ENCODE results near the gene KLHL21.
"Not testable (repeated sequence)": the region's sequence is repeated elsewhere in the genome, so short reads cannot be mapped to it uniquely, and the experiment has no call there.

The KLHL21 gene

DNA sequence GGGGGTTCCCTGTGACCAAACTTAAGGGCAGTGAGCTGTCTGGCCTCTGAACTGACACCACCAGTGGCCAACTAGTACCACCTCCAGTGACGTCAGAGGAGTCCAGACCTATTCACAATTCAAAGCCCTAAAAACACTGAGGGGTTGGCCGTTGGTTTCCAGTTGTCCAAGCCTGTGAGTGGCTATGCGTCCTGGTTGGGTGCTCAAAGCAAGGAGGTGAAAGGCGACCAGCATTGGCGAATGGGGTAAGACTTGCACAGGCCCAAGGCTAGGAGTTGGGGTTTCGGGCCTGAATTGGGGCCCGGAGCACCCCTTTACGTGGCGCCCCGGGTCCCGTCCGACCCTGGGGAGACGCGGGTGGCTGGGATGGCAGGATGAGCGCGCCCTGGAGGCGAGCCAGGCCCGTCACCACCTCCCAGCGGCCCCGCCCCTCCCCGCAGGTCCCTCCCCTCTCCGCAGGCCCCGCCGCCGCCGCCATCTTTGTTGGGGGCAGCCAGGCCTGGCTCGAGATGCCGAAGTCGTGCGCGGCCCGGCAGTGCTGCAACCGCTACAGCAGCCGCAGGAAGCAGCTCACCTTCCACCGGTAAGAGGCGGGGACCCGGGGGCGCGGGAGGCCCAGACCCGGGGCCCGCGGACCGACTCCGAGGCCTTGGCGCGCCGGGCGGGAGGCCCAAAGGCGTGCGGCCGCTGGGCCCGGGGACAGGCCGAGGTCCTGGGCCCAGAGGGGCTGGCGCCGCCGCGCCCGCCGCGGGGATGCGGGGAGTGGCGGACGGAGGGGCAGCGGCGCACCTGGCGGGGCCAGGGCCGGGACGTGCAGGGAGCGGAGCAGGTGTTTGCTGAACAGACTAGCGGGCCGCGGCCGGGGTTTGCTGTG, 22.3 kb upstream of the KLHL21 start, which contains the start of gene THAP3:
TSS of gene THAP3 (plus strand) at position 159 of the 874 bp plus-strand sequence. CDS start at position 510, 351 bp downstream.
- DNase-seq (ENCODE audit: low spot score), result peak; percentile 89

DNA sequence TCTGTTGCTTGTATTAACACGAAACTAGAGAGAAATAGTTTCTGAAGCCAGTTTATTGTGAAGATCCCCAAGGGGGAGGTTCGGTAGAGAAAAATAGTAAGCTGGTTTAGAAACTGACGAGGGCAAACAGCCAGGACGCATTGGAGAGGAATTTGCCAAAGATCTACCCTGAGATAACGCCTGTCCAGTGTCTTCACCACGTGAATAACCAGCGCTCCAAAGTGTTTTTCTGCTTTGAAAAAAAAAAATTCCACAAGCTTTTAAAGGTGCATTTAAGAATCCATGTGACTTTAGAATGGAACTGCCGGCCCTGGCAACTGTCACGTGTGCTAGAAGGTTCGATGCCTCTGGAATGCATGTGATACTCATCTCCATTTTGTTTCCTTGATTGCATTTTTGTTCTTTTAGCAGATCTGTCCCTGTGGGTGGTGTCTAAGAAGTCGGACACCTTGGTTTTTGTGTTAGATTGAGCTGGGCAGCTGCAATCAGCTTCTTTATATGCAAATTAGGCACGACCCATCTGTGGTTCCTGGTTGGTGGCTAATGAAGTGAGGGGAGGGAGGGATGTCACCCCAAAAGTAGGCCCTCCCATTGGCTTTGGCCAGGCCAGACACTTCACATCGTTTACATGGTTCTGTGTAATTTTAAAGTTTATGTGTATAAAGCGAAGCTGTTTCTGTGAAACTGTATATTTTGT, 20.7 kb upstream of the KLHL21 start:
- DNase-seq (ENCODE audit: low spot score), result no peak

DNA sequence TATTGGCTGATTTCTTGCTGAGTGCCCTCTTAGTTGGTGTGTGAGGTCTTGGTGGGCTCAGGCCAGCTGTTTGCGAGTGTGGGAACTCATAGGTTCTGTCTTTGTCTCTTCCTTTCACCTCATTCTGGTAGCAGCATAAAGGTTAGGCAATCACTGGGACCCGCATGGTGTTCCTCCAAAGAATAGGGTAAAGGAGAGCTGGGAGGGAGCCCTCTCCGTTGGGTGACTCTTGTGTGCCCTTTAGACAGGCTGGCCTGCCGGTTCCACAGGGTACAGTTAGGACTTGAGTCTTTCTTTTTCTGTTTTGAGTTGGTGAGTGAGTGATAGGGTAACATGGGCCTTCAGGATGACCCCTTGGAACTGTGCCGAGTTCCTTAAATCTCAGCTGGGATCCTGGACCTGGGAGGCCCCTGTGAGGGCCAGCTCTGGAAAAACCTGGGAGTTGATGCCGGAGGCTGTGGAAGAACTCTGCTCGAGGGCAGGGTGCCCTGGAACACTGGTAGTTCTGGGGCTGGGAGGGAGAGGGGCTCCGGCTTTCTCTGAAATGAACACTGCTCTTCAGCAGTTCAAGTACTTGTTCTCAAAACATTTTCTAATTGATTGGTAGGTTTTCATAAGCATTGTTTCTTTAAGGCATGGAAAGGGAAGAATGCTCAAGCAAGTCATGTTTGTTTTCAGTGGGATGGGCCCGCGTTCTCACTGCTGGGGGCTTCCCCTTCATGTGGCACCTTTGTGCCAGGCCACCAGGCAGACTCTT, 19.9 kb upstream of the KLHL21 start:
- DNase-seq (ENCODE audit: low spot score), result no peak

DNA sequence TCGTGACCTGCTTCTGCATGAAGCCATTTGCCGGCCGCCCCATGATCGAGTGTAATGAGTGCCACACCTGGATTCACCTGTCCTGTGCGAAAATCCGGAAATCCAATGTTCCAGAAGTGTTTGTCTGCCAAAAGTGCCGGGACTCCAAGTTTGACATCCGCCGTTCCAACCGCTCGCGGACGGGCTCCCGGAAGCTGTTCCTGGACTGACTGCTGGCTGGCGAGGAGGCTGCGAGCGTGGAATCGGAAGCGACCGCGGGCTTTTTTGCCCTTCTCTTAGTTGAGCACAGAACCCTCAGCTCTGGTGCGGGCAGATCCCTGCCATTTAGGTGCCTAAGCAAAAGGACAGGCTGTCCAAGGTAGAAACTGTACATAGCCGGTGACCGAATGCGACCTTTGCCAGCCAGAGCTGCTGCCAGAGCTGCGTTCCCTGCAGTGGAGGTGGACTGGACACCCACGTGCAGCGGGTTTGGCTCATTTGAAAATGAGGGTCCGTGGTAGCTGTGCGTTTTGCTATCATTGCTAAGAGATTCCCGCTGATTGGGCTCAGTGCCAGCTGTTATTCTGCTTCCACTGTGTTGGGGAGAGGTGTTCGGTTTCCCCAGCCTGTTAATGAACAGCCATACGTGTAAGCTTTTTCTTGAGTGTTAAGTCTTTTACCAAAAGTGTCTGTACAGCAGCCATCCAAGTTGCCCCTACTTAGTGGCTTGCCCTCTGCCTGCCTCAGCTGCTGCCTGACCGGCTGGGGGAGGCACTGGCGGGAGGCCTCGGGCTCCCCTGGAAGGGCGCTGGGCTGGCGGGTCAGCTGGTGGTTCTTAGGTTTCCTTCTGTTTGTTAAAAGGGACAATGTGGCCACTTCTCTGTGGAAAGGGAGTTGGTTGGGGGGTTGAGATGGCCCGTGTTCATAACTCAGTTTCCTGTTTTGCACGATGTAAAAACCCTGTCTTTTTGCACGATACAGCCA, 19.0 kb upstream of the KLHL21 start:
- DNase-seq (ENCODE audit: low spot score), result no peak

DNA sequence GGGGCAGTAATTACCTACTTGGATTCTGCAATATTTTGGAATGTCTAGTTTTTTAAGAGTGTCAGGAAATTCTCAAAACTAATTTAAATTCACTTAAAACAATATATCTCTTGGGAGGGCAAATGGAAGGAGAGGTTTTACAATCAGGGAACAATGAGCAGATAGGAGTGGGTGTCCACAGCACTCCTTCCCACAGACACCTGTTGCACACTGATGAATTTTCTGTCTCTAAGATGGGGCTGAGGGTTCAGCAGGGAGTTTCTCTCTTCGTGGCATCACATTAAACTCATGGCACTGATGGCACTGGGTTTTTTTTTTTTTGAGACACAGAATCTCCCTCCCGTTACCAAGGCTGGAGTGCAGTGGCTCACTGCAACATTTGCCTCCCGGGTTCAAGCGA, 16.4 kb upstream of the KLHL21 start:
- DNase-seq (ENCODE audit: low spot score), result no peak

DNA sequence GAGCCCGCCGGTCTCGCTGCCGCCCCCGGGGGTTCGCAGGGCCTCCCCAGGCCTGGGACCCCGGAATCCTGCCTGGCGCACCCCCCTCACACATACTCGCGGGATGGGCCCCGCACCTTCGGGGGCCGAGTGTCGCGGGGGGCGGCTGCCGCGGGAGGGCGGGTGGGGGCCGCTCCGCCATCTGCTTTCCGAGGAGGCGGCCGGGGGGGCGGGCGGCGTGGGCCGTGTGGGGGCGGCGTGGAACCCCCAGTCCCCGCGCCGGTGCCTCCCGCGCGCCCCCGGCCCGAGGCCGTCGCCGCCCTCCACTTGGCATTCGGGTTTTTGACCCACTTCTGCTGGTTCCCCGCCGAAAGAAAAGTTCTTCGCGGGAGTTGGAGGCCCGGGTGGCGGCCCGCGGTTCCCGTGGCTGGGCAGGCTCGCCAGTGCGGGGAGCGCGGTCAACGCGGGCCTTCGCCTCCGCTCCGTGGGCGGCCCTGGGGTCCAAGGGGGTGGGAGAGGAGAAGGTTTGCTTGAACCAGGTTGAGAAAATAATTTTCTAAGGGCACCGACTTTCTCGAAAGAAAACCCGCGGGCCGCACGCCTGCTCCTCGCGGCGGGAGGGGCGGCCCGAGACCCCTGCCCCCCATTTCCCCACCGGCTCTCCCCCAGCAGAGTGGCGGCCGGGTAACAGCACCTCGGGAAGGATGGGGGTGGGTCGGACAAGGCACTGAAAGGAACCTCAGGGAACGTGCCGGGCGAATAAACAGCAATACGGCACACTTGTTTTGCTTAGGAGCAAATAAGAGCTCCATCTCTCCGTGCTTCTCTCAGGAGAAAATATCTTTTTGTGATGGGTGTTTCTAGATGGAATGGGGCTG, 12.5 kb upstream of the KLHL21 start:
- DNase-seq (ENCODE audit: low spot score), result no peak

DNA sequence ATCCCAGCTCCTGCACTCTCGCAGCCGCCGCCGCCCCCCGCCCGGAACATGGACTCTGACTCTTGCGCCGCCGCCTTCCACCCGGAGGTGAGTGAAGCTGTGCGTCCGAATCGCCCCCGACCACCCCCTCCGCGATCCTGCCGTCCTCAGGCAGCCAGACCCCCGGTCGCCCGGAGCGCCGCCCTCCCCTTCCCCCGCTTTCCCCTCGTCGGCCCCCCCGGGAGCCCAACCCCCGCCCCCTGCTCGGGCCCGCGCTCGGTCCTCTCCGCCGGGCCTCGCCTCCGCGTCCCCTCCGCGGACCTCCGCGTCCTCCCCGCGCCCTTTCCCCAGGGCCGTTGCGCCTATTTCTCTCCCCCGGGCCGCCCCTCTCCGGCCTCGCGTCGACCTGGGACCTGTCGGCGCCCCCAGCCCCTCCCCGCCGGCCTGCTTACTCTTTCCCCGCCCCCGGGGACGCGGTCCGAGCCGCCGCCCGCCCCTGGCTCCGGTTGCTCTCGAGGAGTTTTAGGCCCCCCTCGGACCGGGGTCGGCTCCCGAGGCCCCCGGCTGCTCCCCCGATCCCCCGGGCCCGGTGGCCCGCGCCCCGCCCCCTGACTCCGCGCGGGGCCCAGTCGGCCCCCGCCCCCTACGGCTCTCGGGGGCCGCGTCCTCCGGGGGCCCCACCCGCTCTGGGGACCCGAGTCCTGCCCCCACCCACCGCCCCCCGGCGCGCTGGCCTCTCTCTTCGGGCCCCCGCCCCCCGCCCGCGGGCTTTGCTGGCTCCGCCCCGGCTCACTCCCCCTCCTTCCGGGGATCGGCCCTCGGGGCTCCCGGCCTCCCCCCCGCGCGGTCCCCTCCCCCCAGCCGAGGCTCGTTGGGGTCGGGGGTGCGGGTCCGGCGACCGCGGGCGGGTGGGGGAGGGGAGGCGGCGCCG, 11.6 kb upstream of the KLHL21 start:
- no peak for DNase-seq (ENCODE audit: low spot score)

DNA sequence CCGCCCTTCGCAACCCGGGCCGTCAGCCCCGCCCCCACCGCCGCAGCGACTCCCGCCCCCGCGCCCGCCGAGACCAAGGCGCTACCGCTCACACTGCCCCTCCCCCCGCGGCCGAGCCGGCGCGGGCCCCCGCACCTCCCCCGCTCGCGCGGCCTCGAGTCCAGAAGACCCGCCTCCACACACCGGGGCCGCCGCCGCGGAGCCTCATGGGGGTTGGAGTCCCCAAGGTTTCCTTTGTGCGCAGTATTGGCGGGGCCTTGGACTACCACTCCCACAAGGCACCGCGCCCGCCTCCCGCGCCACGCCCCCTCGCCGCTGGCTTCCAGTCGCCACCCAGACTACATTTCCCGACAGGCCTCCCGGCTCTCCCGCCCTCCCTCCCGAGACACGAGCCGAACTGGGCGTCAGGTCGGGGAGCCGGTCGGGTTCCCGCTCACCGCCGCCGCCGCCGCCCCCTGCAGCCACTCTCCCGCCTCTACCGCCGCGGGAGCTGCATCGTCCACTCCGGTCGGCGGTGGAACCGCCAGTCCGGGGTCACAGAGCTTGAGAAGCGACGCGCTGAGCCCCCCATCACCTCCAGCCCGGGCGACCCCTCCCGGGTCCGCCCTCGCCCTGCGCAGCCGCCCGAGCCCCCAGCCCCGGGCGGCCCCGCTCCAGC, 10.8 kb upstream of the KLHL21 start, which contains the start of gene PHF13:
TSS of gene PHF13 (plus strand) at position 371 of the 658 bp plus-strand sequence. CDS start 336 bp downstream, outside the sequence.
- peak; percentile 99 for DNase-seq (ENCODE audit: low spot score)

DNA sequence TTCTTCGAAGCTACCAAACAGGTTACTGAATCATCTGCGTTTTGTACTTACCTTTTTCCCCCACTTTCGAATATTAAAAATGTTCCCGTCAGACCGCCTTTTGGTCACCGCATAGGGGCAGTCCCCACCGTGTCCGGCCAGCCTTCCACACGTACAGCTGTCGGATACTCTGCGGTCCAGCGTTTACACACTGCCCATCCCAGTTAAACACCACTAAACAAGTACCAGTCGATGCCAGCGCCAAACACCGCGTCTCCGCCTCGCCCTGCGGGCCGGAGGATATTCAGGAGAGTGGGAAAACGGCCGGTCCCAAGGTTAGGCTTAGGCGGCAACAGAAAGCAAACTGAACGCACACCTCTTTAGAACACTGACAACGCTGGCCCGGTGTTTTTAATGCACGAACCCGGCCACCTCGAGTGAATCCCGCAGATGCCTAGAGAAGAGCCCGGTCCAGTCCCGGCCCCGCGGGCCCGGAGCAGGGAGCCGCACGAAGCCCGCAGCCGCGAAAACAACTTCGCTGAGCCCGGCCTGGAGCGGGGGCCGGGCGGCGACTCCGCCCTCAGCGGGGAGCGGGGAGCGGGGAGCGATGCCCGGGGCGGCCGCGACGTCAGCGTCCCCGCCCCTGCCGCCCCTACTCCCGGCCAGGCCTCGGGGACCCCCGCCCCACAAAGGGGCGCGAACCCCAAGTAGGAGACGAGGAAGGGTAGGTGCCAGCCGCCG, 10.1 kb upstream of the KLHL21 start:
- peak; percentile 59 for DNase-seq (ENCODE audit: low spot score)

DNA sequence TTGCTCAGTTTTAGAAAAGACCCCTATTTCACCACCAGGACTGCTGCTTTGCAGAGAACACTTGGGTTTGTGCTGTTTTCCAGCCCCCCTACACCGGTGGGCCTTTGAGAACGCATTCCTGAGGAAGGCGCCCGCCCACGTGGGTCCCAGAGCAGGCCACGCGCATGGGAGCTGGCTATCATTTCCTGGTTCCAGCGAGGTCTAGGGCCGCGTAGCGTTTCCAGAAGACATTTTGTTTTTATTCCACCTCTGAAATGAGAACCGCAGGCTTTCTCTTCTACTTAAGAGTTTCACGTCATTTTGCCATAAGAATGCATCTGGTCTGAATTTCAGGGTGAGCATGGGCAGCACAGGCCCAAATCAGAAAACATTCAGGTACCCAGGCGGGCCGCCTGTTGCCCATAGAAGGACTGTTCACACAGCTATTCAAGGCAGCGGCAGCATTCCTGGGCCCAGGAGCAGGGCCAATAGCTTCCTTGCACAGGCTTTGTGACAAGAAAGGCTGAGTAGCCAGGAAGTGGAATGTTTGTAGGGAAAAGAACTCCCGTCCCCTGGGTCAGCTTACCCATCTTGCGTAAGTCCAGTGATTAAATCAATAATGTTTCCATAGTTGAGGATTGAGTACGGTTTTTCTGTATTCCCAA, 1.4 kb upstream of the KLHL21 start:
- DNase-seq (ENCODE audit: low spot score), result peak; percentile 74

DNA sequence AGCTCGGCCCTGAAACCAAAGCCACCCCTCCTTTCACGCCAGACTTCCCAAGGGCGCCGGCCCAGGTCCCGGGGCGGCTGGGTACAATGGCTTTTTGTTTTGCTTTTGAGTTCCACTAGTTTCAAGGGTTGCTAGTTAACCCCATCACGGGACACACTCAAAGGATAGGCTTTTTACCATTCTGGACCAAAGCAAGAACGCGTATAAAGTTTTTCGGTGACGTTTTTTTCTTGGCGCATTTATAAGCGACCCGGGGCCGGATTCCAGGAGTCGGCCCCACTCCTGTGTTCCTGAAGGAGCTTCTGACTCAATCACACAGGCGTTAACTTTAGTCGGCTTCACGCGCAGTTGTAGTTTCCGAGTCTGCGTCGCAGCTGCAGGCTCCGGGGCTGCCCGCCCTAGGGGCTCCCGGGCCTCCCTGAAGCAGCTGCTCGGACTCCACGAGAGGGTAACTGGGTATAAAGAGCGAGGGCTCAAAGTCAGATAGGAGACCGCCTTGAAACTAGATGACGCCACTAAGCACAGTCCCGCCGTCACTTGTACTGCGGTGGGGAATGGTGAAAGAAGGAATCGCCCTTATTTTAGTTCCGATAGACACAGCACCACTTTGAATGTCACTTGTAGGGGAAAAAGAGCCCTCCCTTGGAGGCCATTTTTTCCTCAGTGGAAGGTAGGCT, 707 bp upstream of the KLHL21 start:
- peak; percentile 75 for DNase-seq (ENCODE audit: low spot score)

DNA sequence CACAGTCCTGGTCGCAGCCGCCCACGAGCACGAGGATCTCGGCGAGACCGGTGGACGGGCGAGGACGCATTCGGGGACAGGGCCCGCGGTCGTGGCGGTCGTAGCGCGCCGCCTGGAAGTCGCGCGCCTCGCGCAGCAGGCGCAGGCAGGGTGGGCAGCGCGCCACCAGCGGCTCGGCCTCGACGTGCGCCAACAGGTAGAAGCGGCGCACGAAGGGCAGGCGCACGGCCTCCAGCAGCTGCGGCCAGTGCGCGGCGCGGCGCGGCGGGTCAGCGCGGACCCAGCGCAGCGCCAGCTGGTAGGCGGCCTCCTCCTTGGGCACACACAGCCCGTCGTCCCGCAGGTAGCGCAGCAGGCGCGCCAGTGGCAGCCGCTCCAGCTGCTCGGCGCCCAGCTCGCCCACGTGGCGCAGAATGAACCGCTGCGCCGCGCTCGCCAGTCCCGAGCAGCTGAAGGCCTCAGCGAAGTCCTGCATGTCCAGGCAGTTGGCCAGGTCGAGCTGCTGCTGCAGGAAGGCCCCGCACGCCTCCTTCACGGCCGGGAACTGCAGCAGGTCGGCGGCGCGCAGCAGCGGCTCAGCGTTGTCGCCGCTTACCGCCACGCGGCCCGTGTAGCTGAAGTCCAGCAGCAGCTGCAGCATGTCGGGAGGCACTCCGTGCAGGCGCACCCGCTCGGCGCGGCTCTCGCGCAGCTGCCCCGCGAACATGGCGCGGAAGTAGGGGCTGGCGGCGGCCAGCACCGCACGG, 573 bp downstream of the KLHL21 start:
- DNase-seq (ENCODE audit: low spot score), result peak; percentile 44

DNA sequence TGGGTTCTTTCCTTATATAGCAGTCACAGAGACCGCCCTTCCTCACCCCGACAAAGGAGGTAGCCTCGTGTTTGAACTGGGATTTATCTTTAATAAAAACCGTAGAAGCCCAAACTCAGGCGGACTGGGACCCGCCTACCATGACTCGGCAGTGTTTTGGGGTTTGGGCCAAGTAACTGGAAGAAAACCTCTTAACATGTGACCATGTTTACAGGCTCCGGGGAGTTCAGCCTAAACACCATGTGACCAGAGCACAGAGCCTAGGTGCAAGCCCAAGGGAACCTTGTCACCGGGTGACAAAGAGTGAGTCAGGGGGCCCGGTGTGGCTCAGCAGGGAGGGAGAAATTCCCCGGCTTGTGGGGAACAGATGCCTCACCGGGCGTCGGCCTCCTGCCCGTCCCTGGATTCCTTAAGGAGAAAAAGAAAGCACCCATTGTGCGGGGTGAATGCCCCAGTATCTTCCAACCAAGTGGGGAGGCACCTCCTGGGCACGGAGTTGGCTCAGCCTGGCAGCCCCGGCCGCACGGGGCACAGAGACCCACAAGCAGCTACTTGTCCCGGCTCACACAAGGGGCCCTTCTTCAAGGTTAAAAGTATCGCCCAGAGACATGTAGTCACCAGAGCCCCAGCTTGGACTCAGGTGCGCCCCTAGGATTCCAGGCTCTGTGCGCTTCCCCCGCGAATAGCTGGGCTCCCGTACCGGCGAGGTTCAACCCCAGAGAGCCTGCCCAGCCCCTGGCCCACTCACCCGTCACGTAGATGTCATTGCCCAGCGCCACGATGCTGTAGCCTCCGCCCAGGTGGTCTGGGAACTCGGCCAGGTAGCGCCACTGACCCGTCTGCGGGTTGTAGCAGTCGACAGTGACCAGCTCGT, 1.4 kb downstream of the KLHL21 start:
- DNase-seq (ENCODE audit: low spot score), result peak; percentile 99

DNA sequence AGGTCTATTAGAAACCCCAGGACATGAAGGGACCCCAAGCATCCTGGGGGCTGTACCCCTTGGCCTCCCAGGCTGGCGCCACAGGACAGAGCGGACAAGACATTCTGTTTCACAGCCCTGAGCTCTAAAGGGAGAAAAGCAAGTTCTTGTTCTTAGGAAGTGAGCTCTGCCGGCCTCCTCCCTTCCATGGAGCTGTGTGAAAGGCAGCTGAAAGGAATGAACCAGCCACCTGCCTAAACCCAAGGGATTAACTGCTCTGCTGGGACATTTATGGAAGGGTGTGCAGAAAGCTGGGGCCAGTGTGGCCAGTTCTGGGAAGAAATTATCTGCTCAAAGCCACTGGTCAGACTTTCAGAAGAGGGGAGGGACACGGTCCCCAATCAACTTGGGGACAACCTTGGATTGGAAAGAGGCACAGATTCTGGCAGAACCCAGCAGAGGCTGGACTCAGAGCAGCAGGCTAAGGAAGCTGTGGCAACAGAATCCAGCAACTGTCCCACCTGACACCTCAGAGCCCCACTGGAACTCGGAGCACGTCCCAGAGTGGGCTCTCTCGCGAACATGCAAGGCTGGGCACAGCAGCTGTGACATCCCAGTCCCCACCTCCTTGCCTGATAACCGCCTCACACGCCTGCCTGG, 2.1 kb downstream of the KLHL21 start:
- DNase-seq (ENCODE audit: low spot score), result no peak

DNA sequence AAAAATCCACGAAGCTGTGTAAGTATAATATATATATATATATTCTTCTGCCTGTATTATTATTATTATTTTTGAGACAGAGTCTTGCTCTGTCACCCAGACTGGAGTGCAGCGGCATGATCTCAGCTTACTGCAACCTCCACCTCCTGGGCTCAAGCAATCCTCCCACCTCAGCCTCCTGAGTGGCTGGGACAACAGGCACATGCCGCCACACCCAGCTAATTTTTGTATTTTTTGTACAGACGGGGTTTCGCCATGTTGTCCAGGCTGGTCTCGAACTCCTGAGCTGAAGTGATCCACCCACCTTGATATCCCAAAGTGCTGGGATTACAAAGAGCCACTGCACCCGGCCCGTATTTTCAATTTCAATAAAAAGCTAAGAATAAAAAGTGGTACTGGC, 2.7 kb downstream of the KLHL21 start:
- not testable (repeated sequence) for DNase-seq (ENCODE audit: low spot score)
